ENCODE measurements around the gene XPNPEP1. TPM values are rescaled to one million over a fixed set of nuclear protein-coding genes. Genes with fewer than 3 reads are reported as not detected.
A peak's percentile ranks its signal among the peaks of the same experiment; 100 is the strongest.

Gene XPNPEP1
- total RNA-seq, 1 donor from 2014 or later, result 45.2 TPM

DNA sequence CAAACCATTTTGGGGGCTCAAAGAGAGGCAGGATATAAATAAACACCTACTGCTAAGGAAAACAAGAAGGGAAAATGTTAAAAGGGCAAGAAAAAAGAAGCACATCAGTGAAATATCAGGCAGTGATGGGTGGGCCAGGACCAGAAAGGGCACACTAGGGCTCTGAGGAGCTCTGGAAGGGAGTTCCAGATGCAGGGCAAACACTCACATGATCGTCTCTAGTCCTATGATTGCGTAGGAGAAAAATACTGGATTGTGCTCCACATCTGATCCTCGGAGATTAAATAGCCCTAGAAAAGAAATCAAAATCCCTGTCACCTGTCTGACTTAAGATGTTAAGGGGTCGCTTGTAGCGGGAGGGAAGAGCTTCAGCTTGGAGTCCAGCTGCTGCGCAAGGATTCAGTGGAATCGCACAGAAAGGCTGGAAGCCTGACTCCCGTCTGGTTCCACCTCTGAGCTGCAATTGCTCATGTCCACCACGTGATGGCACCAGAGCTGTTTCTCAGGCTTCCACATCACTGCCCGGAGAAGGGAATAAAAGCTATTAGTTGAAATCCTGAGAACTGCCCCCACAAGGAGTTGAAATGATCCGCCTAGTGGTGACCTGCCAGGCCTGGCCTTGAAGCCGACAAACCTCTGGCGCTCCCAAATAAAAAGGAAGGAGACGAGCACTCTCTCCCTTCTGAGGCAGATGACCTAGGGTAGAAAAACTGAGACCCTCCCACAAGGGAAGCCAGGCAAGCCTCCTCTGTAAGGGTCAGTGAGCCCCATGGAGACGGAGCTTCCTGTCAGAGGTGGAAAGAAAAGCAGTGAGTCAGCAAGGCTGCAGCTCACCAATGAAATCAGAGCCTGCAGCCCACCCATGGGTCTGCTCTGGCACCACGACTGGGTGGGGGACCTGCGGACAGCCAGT lies 39.2 kb downstream of the XPNPEP1 start:
- intact Hi-C loops (cut with DNase I), result loop anchor here (10.0 kb wide), 1 partner anchor 101 kb away; no protein-coding TSS in a partner anchor
- Histone ChIP-seq H3K27me3 (no peaks in the 10 kb centered on the region), H3K27ac (peak overlapping the region; percentile 62), H3K4me3 (no peak overlapping the region), H3K9me3 (no peaks in the 10 kb centered on the region), H3K4me1 (peaks cover 12% of the 10 kb centered on the region), H3K36me3 (peaks cover 89% of the 10 kb centered on the region)
- TF ChIP-seq, protein P1, sequence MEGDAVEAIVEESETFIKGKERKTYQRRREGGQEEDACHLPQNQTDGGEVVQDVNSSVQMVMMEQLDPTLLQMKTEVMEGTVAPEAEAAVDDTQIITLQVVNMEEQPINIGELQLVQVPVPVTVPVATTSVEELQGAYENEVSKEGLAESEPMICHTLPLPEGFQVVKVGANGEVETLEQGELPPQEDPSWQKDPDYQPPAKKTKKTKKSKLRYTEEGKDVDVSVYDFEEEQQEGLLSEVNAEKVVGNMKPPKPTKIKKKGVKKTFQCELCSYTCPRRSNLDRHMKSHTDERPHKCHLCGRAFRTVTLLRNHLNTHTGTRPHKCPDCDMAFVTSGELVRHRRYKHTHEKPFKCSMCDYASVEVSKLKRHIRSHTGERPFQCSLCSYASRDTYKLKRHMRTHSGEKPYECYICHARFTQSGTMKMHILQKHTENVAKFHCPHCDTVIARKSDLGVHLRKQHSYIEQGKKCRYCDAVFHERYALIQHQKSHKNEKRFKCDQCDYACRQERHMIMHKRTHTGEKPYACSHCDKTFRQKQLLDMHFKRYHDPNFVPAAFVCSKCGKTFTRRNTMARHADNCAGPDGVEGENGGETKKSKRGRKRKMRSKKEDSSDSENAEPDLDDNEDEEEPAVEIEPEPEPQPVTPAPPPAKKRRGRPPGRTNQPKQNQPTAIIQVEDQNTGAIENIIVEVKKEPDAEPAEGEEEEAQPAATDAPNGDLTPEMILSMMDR (IDR thresholded peaks at IDR 0.05), result peak; percentile 96
- ATAC-seq (peak; percentile 94), DNase-seq (peak; percentile 71)

DNA sequence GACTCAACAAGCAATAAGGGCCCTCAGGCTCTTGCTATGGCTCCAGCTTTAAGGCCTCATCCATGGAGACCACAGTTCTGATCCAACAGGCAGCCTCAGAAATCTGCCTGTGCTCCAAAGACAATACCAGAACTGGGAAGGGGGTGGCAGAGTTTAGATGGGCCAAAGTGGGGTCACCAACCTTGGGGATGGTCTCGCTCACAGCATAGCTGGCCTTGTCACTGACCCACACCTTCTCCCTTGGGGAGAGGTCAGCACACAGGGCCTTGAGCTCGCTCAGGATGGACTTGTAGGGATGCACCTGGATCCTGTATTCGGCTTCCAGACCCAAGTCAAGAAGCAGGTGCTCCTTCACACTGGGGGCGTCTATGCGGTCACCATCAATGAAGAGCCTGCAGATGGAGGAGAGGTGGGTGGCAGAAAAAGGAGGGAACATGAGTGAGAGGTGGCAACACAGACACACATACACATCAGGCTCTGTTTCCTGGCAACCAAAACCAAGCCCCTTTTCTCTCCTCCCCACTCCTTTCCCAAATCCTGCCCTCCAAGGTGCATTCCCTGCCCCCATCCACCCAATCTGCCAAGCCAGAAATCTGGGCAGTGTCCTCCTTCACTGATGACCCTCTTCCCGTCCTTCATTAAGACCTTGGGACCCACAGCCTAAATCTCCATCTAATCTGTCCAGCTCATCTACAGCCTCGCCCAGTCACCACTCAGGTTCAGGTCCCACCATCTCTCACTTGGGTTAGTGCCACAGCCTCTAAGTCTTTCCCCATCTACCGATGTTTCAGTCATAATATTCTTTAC lies 40.9 kb downstream of the XPNPEP1 start:
- Histone ChIP-seq H3K4me3 (no peak overlapping the region), H3K27me3 (no peaks in the 10 kb centered on the region), H3K4me1 (peaks cover 12% of the 10 kb centered on the region), H3K27ac (no peak overlapping the region), H3K36me3 (peaks cover 89% of the 10 kb centered on the region), H3K9me3 (no peaks in the 10 kb centered on the region)
- TF ChIP-seq, protein P1 (IDR thresholded peaks at IDR 0.05), result no peak
- intact Hi-C loops (cut with DNase I), result loop anchor here (10.0 kb wide), 1 partner anchor 102 kb away; no protein-coding TSS in a partner anchor
- DNase-seq, result no peak
- no peak for ATAC-seq

DNA sequence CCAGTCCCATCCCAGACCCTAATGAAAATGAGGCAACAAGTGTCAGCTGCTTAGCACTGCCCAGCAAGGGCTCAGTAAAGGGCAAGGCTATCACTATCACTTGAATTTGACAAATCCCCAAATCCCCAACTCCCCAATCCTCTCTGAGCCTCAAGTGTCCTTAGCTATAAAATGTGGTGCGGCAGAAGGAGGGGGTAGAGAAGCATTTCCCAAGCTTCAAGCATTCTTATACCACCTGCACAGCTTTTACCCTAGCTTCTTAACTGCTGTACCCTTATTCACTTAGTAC lies 41.6 kb downstream of the XPNPEP1 start:
- Histone ChIP-seq H3K36me3 (peaks cover 89% of the 10 kb centered on the region), H3K27me3 (no peaks in the 10 kb centered on the region), H3K9me3 (no peaks in the 10 kb centered on the region), H3K4me3 (no peak overlapping the region), H3K4me1 (peaks cover 12% of the 10 kb centered on the region), H3K27ac (no peak overlapping the region)
- TF ChIP-seq, protein P1 (IDR thresholded peaks at IDR 0.05), result no peak
- intact Hi-C loops (cut with DNase I), result loop anchor here (10.0 kb wide), 1 partner anchor 103 kb away; no protein-coding TSS in a partner anchor
- no peak for DNase-seq
- no peak for ATAC-seq

DNA sequence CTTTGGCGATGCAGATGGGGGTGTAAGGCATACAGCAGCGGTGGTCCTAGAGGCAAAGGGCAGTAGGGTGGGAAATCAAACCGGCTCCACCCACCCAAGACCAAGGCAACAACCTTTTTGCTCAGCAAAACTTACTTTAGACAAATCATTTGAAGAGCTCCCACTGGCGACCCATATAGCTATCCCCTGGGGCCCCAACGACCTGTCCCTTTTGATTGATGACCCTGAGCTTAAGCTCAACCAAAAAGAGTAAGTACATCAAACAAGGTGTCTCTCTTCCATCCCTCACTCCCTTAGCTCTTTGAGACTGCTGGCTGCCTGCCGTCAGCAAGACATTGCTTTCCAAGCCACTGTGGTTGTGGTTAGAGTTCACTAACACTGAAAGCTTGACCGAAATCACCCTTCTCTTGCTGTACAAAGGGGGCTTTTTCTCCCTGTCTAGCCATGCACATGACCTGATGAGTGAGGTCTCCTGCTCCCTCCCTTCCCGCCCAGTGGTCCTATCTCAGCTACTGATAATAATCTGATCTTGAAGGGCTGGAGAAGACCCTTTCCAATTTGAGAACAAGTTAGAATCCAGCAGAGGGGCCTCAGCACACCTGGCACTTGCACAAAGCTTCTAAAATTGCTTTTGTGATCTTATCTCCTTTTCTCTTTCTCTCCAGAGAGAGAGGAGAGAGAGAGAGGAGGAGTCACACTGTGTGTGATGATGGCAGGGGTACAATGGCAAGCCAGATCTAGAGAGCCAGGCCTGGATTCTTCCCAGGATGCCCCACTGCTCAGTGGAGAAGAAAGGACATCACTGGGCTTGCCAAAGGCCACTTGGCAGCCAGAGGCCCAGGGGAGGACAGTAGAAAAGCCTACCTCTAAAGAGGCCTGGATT lies 42.2 kb downstream of the XPNPEP1 start:
- no peak for DNase-seq
- Histone ChIP-seq H3K27me3 (no peaks in the 10 kb centered on the region), H3K36me3 (peaks cover 89% of the 10 kb centered on the region), H3K4me1 (peaks cover 15% of the 10 kb centered on the region), H3K9me3 (no peaks in the 10 kb centered on the region), H3K27ac (no peak overlapping the region), H3K4me3 (no peak overlapping the region)
- intact Hi-C loops (cut with DNase I), result loop anchor here (10.0 kb wide), 1 partner anchor 104 kb away; no protein-coding TSS in a partner anchor
- TF ChIP-seq, protein P1 (IDR thresholded peaks at IDR 0.05), result no peak
- ATAC-seq, result no peak

DNA sequence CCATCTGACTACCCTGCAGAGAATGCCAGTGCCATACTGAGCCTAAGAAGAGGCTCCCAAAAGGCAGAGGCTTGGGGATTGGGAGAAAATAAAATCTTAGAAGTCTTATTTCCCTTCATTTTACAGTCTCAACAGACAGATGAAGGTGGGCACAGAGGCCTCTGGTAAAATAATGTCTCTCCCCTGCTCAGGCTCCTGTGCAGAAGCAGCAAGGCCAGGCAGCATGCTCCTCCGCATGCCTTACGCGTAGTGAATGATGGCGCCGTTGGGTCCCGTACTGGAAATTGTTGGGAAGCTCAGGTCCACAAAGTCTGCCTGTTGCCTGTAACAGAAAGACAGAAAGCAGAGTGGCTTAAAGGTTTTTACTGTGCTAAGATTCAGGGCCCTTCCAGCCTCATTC lies 45.8 kb downstream of the XPNPEP1 start:
- ATAC-seq (no peak), DNase-seq (no peak)
- Histone ChIP-seq H3K27me3 (no peaks in the 10 kb centered on the region), H3K36me3 (peaks cover 80% of the 10 kb centered on the region), H3K4me1 (peaks cover 14% of the 10 kb centered on the region), H3K9me3 (no peaks in the 10 kb centered on the region), H3K27ac (no peak overlapping the region), H3K4me3 (no peak overlapping the region)
- intact Hi-C loops (cut with DNase I), result no loop called here
- TF ChIP-seq, protein P1 (IDR thresholded peaks at IDR 0.05), result no peak

Data from upper lobe of right lung (tissue), 1 donor.